Smooth muscle cell (in vitro differentiated cells): ENCODE measurements around the gene DUSP15. TPM values are rescaled to one million over a fixed set of nuclear protein-coding genes. Genes with fewer than 3 reads are reported as not detected.
A peak's percentile ranks its signal among the peaks of the same experiment; 100 is the strongest.
"Not testable (repeated sequence)": the region's sequence is repeated elsewhere in the genome, so short reads cannot be mapped to it uniquely, and the experiment has no call there.

Experiments used
- DNase-seq: peaks from one replicate; lab custom pipeline; 2025; ENCODE audit not compliant: unreplicated experiment; lab: John Stamatoyannopoulos, UW
- H2AFZ ChIP-seq: fragments of 200-600 bp; sonication (generic); 2 replicates; pipeline ENCODE4 v1.6.0; 2016; ENCODE audit warnings: antibody characterized with exemption, low read depth, mild to moderate bottlenecking
- H3F3A ChIP-seq: fragments of 200-600 bp; sonication (generic); 2 replicates; pipeline ENCODE4 v1.6.0; 2017; ENCODE audit warnings: antibody characterized with exemption, low read depth
- H3K27ac ChIP-seq: fragments of 200-600 bp; sonication (generic); 2 replicates; pipeline ENCODE4 v1.5.1; 2016; ENCODE audit warnings: low read depth, mild to moderate bottlenecking
- H3K27me3 ChIP-seq: fragments of 200-600 bp; sonication (generic); 2 replicates; pipeline ENCODE4 v1.6.1; 2016; ENCODE audit warnings: low read depth, mild to moderate bottlenecking
- H3K36me3 ChIP-seq: fragments of 200-600 bp; sonication (generic); 2 replicates; pipeline ENCODE4 v1.5.1; 2016; ENCODE audit warnings: low read depth
- H3K4me1 ChIP-seq: fragments of 200-600 bp; sonication (generic); 2 replicates; pipeline ENCODE4 v1.5.1; 2016; ENCODE audit warnings: low read depth
- H3K4me2 ChIP-seq: fragments of 200-600 bp; sonication (generic); 2 replicates; pipeline ENCODE4 v1.6.0; 2016; ENCODE audit warnings: mild to moderate bottlenecking
- H3K4me3 ChIP-seq: fragments of 200-600 bp; sonication (generic); 2 replicates; pipeline ENCODE4 v1.5.1; 2016; ENCODE audit warnings: mild to moderate bottlenecking
- H3K79me2 ChIP-seq: fragments of 200-600 bp; sonication (generic); 2 replicates; pipeline ENCODE4 v1.6.0; 2016; ENCODE audit warnings: low read depth, mild to moderate bottlenecking
- H3K9ac ChIP-seq: fragments of 200-600 bp; sonication (generic); 2 replicates; pipeline ENCODE4 v1.6.0; 2016; ENCODE audit warnings: low read depth
- H3K9me3 ChIP-seq: fragments of 200-600 bp; sonication (generic); replicated peaks from 2 replicates; pipeline ENCODE4 v1.5.1; 2016; ENCODE audit warnings: low read depth
- H4K20me1 ChIP-seq: fragments of 200-600 bp; sonication (generic); 2 replicates; pipeline ENCODE4 v1.6.0; 2016; ENCODE audit warnings: low read depth
- CTCF ChIP-seq: fragments of 200-600 bp; sonication (generic); IDR thresholded peaks from 2 replicates; pipeline ENCODE4 v1.5.1; 2017; ENCODE audit warnings: borderline replicate concordance, mild to moderate bottlenecking, antibody characterized with exemption; ENCODE audit not compliant: insufficient read depth, poor library complexity, severe bottlenecking
- WGBS: methylation state at CpG from one replicate; pipeline ENCODE4 v1.1.7; 2016; ENCODE audit warnings: low lambda C conversion rate; 5-methylcytosine and 5-hydroxymethylcytosine counted together
- polyA plus RNA-seq: library from polyadenylated mRNA; unstranded; fragments of >200 nt; fragmentation: Nextera tagmentation; extraction: Ambion mirVana; gene quantifications from 2 replicates; pipeline ENCODE4 v1.2.1, GENCODE V29; 2016
- total RNA-seq: library from RNA; depleted of rRNA; stranded (reverse); fragments of >200 nt; gene quantifications from 2 replicates; pipeline ENCODE4 v1.2.3, GENCODE V29; 2014

The DUSP15 gene
- 10.2 and 13.6 TPM in 2 replicates for total RNA-seq
- polyA plus RNA-seq, result 3.7 and 6.2 TPM in 2 replicates

DNA sequence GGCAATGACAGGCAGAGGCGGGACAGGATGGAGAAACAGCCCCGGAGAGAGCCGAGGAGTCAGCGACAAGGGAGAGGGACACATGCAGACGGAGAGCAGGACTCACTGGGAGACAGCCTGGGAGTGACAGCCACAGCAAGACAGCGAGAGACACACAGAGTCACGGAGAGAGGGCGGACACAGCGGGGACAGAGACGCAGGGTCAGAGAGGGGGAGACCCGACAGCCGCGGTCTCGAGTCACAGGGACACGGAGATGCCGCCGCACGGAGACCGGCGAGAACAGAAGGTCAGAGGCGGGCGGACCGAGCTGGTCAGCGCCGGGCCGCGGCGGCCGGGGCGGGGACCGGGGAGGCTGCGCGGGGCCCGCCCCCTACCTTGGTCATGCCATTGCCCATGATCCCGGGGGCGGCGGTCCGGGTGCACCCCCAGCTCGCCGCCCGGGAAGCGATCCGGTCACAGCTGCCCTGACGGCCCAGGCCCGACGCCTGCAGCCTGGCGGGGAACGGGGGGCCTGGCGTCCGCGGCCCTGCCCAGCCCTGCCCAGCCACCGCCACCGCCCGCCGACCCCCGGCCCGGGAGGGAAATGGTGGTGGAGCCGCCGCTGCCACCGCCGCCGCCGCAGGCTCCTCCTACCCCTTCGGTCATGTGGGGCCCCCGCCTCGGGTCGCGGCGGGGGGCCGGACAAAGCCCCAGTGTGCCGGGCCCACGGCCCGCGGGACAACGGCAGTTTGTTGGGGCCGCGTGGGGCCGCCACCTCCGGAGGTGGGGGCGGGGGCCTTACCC lies at the start of gene DUSP15, which contains the start of gene TTLL9:
TSS of gene DUSP15 (minus strand) at position 586 of the 784 bp plus-strand sequence. CDS start at position 396, 190 bp downstream.
TSS of gene TTLL9 (plus strand) at position 693 of the 784 bp plus-strand sequence. CDS start 493 bp downstream, outside the sequence.
- no peaks in the 10 kb centered on the region for H3F3A ChIP-seq
- H3K79me2 ChIP-seq, result no peaks in the 10 kb centered on the region
- H3K9ac ChIP-seq, result peak within 1 kb of the TSS; percentile 71
- H3K27me3 ChIP-seq, result peaks cover 15% of the 10 kb centered on the region
- no peaks in the 10 kb centered on the region for H3K4me1 ChIP-seq
- H4K20me1 ChIP-seq, result no peaks in the 10 kb centered on the region
- 2% methylated on average over 46 of the region's 80 CpGs for WGBS
- peak; percentile 62 for DNase-seq
- TF ChIP-seq CTCF, result no peak
- H3K9me3 ChIP-seq, result no peaks in the 10 kb centered on the region
- no peak within 1 kb of the TSS for H3K27ac ChIP-seq
- H3K36me3 ChIP-seq, result no peaks in the 10 kb centered on the region
- H3K4me2 ChIP-seq, result peak within 1 kb of the TSS; percentile 99
- H2AFZ ChIP-seq, result peak within 1 kb of the TSS; percentile 98
- peak within 1 kb of the TSS; percentile 87 for H3K4me3 ChIP-seq

DNA sequence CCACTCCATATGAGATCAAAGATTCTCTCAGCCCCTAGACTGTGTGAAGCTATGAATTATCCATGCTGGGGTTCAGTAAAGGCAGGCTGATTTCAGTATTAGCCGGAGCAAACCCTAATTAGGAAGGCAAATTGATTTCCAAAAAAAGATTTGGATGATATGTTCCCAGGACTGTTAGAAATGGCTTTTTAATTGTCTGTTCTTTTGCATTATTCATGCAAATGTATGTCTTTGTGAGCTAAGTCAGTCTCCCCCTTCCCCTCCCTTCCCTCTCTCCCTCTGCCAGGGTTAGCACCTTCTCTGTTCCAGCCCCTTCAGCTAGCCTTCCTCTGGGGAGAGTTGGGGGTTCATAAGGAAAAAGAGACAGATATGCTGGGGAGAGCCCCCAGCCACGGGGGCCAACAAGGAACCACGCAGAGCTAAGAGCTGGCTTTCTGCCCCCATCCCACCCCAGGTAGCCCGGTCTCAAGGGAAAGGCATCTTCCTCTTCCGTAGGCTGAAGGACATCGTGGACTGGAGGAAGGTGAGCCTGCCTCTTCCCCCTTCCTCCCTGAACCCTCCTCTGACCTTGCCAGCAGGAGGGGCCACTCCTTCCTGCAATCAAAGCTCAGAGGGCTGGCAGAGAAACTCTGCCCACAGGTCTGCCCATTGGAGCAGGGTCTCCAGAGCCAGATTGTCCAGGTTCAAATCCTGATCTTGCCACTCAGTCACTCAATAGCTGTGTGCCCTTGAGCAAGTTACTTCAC lies 49.3 kb upstream of the DUSP15 start:
- Histone ChIP-seq H3K27ac (no peak overlapping the region), H3K27me3 (no peaks in the 10 kb centered on the region), H3K9ac (no peak overlapping the region), H4K20me1 (no peaks in the 10 kb centered on the region), H3K4me1 (no peaks in the 10 kb centered on the region), H3K36me3 (no peaks in the 10 kb centered on the region), H3K79me2 (no peaks in the 10 kb centered on the region), H3K4me3 (no peak overlapping the region), H2AFZ (no peak overlapping the region), H3F3A (peaks cover 17% of the 10 kb centered on the region), H3K9me3 (no peaks in the 10 kb centered on the region), H3K4me2 (peak overlapping the region; percentile 60)
- no peak for DNase-seq
- TF ChIP-seq CTCF, result no peak
- 60% methylated on average over 6 of the region's 6 CpGs for WGBS

GRCh38 chr20:31918466-31919105 lies 48.3 kb upstream of the DUSP15 start:
- no peaks in the 10 kb centered on the region for H3K4me1 ChIP-seq
- peak overlapping the region; percentile 6 for H3K4me3 ChIP-seq
- no peak for TF ChIP-seq CTCF
- H3F3A ChIP-seq, result peaks cover 17% of the 10 kb centered on the region
- no peaks in the 10 kb centered on the region for H3K36me3 ChIP-seq
- peak overlapping the region; percentile 56 for H3K27ac ChIP-seq
- H3K9ac ChIP-seq, result no peak overlapping the region
- H3K9me3 ChIP-seq, result no peaks in the 10 kb centered on the region
- peak overlapping the region; percentile 60 for H3K4me2 ChIP-seq
- H3K27me3 ChIP-seq, result no peaks in the 10 kb centered on the region
- DNase-seq, result no peak
- no peaks in the 10 kb centered on the region for H4K20me1 ChIP-seq
- no peak overlapping the region for H2AFZ ChIP-seq
- no peaks in the 10 kb centered on the region for H3K79me2 ChIP-seq
- WGBS, result 31% methylated on average over 7 of the region's 7 CpGs

- H2AFZ ChIP-seq, H3K4me1 ChIP-seq, H4K20me1 ChIP-seq, H3K9ac ChIP-seq, H3K27me3 ChIP-seq, DNase-seq, H3K9me3 ChIP-seq, H3K36me3 ChIP-seq, H3K79me2 ChIP-seq: not testable (repeated sequence)
- 11% methylated on average over 7 of the region's 7 CpGs for WGBS
- H3F3A ChIP-seq, result peaks cover 17% of the 10 kb centered on the region
- H3K4me2 ChIP-seq, result peak overlapping the region; percentile 60
- peak overlapping the region; percentile 6 for H3K4me3 ChIP-seq
- H3K27ac ChIP-seq, result peak overlapping the region; percentile 56
These were observed 47.7 kb upstream of the DUSP15 start for GRCh38 chr20:31917962-31918412.
